Measurements from ENCODE around the gene TMA16.
"Not testable (repeated sequence)": the region's sequence is repeated elsewhere in the genome, so short reads cannot be mapped to it uniquely, and the experiment has no call there.

Gene TMA16

GRCh38 chr4:163523791-163524365 lies 29.4 kb downstream of the TMA16 start:
- DNase-seq: no peak

- no peak for DNase-seq
Measured at GRCh38 chr4:163525982-163526381, 31.5 kb downstream of the TMA16 start.

- DNase-seq: no peak
Measured at GRCh38 chr4:163527172-163527571, 32.7 kb downstream of the TMA16 start.

- DNase-seq: no peak
Measured at GRCh38 chr4:163528653-163529052, 34.2 kb downstream of the TMA16 start.

- no peak for DNase-seq
Measured at GRCh38 chr4:163534056-163534455, 39.6 kb downstream of the TMA16 start.

- DNase-seq: no peak
Measured at GRCh38 chr4:163535657-163536056, 41.2 kb downstream of the TMA16 start.

GRCh38 chr4:163536091-163536490 lies 41.6 kb downstream of the TMA16 start:
- no peak for DNase-seq

- DNase-seq: no peak
Measured at GRCh38 chr4:163537114-163537513, 42.6 kb downstream of the TMA16 start.

- not testable (repeated sequence) for DNase-seq
Measured at GRCh38 chr4:163538820-163539219, 44.3 kb downstream of the TMA16 start.

- DNase-seq: no peak
Measured at GRCh38 chr4:163540448-163540847, 46.0 kb downstream of the TMA16 start.

GRCh38 chr4:163540977-163541376 lies 46.5 kb downstream of the TMA16 start:
- DNase-seq: no peak

GRCh38 chr4:163542275-163542674 lies 47.8 kb downstream of the TMA16 start:
- DNase-seq: no peak

- DNase-seq: peak; percentile 80 to 84 (median 82)
Measured at GRCh38 chr4:163544407-163545038, 50.0 kb downstream of the TMA16 start.

- peak; percentile 53 to 68 (median 57) for DNase-seq
Measured at GRCh38 chr4:163548481-163549243, 54.2 kb downstream of the TMA16 start.

GRCh38 chr4:163550869-163551267 lies 56.4 kb downstream of the TMA16 start:
- DNase-seq: peak in 1 of 3 donors; percentile 40

- no peak for DNase-seq
Measured at GRCh38 chr4:163553146-163553545, 58.7 kb downstream of the TMA16 start.

GRCh38 chr4:163554870-163555465 lies 60.5 kb downstream of the TMA16 start:
- peak; percentile 46 to 81 (median 80) for DNase-seq

- DNase-seq: peak; percentile 37 to 73 (median 72)
Measured at GRCh38 chr4:163556177-163556576, 61.7 kb downstream of the TMA16 start.

- DNase-seq: peak; percentile 64 to 82 (median 77)
Measured at GRCh38 chr4:163556650-163557391, 62.3 kb downstream of the TMA16 start.

- peak in 2 of 3 donors; percentile 12 to 22 for DNase-seq
Measured at GRCh38 chr4:163558539-163559044, 64.1 kb downstream of the TMA16 start.

GRCh38 chr4:163562496-163562895 lies 68.0 kb downstream of the TMA16 start:
- peak in 2 of 3 donors; percentile 19 to 42 for DNase-seq

- no peak for DNase-seq
Measured at GRCh38 chr4:163563592-163563991, 69.1 kb downstream of the TMA16 start.

Data from suppressor macrophage treated with lipopolysaccharide for 1 hour (primary cell).